NB4 (cell line): ENCODE data around the gene POLR3E.

ENCODE experiments used
- CTCF ChIP-seq: IDR thresholded peaks from one replicate; pipeline ENCODE4 v1.5.1; 2012; ENCODE audit warnings: low read depth, low read length
- MAX ChIP-seq: IDR thresholded peaks from 2 replicates; pipeline ENCODE4 v1.6.1; 2011; ENCODE audit warnings: low read depth, low read length
- MYC ChIP-seq: IDR thresholded peaks from 2 replicates; pipeline ENCODE4 v1.6.1; 2011; ENCODE audit warnings: low read depth, low read length
- POLR2A ChIP-seq: IDR thresholded peaks from 2 replicates; pipeline ENCODE4 v1.6.1; 2011; ENCODE audit warnings: mild to moderate bottlenecking; ENCODE audit not compliant: insufficient read length; ENCODE audit errors: extremely low read depth

GRCh38 chr16:22307838-22308237, 10.6 kb downstream of the POLR3E start:
- TF ChIP-seq CTCF (no peak), MAX (no peak), POLR2A (no peak), MYC (no peak)
